Nucleus accumbens (tissue), 56 donors: ENCODE measurements around the gene MYO18B.

Source experiments
- DNase-seq, 56 donors: peaks; one replicate each; lab custom pipeline; 2025; lab: John Stamatoyannopoulos, UW

Gene MYO18B

DNA sequence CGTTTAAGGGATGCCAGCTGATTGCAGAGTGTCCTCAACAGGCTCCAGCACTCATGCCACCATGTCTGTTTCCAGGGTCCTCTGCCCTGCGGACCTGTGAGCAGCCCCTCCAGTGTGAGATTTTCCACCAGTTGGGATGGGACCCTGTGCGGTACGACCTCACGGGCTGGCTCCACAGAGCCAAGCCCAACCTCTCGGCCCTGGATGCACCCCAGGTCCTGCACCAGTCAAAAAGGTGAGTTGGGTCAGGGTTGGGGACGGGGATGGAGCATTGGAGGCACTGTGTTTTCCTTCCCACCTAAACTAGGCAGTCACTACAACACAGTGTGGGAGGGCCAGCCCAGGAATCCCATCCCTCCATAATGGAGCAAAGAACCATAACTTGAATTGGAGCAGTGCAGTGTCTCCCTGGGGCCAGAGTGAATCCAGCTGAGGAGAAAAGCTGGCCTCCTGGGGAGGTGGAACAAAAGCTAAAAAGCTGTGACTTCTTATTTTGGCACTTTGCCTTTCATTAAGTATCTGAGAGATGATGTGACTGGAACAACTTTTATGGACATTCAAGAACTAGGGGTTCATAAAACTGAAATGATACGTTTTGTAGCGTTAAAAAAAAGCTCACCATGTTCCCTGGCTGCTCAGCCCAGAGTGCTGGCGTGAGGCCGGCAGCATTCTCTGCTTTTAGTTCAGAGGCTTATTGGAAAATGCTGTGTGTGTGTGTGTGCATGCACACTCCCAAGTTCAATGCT lies 101.8 kb downstream of the MYO18B start:
- no peak for DNase-seq

DNA sequence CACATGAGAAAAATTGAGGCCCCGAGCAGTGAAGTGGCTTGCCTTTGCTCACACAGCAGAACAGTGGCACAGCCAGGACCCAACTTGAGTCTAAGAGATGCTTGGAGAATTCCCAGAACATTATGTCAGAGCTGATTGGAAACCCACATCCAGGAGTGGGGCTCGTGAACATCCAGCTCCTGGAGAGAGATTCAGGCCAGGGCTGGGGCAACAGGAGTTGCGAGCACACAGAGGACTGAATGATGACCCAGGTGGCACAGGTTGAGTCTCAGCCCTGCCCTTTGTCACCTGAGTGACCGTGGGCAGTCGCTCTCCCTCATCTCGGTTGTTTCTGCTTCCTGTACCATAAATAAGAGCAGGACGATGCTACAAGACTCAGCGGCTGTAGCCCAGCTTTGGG lies 102.6 kb downstream of the MYO18B start:
- no peak for DNase-seq

DNA sequence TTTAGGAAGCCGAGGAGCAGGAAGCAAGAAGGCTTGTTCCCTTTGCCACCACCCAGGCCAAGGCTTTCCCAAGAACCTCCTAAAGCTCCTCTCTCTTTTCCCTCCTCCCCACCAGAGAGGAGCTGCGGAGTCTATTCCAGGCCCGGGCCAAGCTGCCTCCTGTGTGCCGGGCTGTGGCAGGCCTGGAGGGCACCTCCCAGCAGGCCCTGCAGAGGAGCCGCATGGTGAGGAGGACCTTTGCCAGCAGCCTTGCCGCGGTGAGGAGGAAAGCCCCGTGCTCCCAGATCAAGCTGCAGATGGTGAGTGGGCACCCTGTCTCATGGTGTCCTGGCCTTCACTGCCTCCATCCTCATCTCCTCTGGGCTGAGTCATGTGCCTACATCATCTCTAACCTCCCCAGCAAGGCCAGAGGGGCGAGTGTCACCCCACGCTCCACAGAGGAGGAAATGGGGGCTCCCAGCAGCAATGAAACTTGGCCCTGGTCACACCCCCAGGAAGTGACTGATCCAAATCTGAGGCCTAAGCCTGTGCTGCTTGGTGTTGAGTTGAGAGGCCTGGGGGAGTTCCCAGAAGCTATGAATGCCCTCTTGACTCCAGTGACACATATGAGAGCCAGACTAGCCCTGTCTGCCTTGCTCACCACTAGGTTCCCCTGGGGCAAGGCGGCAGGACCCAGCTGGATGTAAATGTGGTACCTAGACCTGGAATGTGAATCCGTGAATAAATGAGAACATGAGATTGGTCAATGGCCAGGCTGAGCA lies 104.2 kb downstream of the MYO18B start:
- DNase-seq = no peak

DNA sequence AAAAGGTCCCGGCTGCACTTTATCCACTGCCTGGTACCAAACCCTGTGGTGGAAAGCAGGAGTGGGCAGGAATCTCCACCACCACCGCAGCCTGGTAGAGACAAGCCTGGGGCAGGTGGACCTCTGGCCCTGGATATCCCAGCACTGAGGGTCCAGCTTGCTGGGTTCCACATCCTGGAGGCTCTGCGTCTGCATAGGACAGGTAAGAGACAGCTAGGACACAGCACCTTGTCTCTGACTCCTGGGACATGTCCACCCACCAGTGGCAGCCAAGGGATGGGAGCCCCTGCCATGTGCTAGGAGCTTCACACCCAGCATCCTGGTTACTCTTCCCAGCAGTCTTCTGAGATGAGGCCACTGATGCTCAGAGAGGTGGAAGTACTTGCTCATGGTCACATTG lies 105.5 kb downstream of the MYO18B start:
- no peak for DNase-seq

DNA sequence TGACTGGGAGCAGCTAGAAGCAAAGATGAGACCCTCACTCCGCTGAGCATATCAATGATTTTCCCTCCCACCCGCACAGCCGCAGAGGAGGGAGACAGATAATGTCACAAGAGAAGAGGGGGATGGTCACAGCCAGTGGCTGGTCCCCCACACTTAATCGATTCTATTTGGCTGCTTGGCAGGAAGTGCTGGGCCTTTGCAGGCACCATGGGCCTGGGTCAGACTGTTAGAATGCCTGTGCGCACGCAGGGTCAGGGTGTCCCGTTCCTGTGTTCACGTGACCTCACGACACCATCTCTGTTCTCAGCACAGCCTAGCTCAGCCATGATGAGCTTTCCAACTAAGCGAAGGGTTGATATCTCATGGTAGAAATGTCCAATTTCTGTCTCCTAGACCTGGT lies 107.0 kb downstream of the MYO18B start:
- no peak for DNase-seq

DNA sequence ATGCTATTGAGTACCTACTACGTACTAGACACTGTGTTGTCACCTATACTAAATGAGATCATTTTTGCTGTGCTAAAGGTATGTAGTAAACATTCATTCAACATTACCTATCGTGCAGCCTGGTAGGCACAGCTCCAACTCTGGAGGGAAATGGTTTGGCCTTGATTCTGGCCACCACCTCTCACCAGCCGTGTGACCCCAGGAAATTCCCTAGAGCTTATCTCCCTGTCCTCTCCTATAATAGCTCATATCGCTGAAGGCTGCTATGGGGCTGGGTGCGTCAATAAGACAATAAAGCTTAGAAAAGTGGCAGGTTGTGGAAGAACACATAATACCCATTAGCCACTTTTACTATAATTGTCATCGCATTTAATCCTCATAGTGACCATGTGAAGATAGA lies 107.5 kb downstream of the MYO18B start:
- no peak for DNase-seq

DNA sequence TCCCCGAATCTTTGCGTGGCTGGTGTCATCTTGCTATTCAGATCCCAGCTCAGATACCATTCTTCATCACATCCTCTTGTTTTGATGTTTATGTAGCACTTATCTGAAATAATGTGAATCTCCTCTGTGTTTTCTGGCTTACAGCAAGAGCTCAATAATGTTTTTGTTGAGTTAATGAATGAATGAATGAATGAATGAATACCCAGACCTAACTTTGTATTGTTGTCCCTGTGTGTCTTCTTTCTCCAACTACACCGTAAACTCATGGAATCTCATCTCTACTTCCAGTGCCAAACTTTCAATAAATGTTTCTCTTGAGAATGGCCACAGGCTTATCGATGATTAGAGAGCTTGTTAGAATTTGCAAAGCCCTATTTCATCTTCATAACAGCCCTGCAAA lies 110.2 kb downstream of the MYO18B start:
- DNase-seq = no peak

DNA sequence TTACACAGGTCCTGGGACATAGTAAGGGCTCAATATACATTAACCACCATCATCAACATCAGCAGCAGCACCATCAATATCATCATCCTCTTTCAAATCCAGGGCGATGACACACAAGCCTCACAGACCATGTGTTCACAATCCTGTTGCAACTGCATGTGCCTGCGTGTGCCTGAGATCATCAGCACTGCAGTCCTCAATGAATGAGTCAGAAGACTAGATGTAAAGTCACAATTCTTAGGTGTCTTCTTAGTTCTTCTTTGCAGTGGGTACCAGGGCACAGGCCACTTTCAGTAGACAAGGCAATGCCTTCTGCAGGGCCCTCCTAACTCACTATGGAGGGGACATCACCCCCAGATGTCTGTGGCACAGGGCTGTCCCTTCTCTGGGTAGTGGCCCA lies 111.1 kb downstream of the MYO18B start:
- DNase-seq = no peak

DNA sequence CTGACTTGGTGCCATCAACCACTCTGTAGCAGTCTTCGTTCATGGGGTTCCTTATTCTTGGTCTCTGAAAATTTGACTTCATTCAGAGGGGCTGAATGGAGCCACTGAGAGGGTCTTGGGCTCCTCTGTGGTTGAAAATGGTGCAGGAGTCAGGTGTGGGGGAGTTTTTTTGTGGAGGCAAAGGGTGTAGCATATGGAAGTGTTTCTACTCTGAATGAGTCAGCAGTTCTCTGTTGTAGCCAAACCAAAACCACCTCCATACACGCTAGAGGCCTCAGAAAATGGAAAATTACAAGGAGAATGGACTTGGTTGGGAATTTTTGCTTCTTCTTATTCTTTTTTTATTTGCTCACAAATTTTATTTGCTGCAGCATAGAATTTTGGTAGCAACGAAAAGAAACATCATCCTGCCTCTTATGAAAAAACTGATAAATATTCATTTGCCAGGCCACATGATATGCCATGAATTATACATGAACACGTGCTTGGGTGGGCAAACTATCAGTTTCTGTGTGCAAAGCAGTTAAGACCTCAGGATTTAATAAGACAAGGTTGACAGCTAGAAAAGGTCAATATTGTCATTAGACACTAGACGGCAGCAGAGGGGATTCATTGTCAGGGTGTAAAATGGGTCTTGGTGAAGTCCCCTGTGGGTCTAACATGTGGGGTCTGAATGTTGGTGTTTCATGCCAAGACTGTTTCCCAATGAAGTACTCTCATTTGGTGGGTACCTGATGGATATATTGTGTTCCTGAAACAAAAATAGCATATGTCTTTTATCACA lies 111.7 kb downstream of the MYO18B start:
- no peak for DNase-seq

DNA sequence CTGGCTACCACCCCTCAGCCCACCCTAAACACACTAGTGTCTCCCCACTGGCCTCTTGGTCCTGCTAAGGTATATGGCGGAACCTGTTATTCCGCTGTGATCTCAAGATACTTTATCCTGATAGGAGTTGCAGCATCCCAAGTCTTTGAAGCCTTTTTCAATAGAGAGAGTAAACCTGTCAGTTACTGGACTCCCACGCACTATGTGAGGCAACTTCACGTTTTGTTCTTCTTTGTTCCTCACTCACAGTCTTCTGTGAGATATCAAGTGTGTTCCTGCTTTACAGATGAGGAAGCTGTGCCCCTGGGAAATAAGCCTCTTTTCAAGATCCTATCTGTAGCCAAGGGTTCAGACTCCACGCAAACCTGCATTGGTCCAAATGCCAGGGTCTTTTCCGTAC lies 127.8 kb downstream of the MYO18B start:
- DNase-seq = peak in 13 of 56 donors; percentile 2 to 53 (median 21)

DNA sequence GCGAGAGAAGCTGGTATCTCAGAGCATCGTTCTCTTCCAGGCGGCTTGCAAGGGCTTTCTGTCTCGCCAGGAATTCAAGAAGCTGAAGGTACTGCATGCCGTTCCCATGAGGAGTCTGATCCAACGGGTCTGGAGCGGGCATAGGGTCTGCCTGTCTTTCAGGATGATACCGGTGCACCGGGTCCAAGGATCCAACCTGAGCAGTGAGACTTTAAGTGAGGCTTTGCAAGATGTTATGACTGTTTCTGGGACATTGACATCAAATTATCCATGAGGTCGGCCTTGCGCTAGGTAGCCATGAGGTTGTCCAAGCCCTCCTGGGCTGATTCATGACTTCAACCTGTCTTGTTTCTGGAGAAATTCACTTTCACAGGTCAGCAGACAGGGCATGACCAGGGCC lies 132.3 kb downstream of the MYO18B start:
- no peak for DNase-seq

DNA sequence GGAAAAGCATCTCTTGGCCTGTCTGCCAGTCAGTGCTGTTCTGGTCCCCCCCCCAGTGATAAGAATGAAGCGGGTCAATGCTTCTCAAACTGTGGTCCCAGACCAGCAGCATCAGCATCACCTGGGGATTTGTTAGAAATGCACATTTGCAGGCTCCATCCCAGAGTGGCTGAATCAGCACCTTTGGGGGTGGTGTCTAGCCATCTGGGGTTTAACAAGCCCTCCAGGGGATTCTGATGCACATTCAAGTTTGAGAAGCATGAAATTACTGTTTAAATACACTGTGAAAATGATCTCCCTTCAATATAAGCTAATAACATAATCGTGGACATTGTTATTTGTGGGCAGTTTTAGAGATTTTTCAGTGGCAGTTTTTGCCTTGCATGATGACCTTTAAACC lies 133.5 kb downstream of the MYO18B start:
- DNase-seq = no peak

DNA sequence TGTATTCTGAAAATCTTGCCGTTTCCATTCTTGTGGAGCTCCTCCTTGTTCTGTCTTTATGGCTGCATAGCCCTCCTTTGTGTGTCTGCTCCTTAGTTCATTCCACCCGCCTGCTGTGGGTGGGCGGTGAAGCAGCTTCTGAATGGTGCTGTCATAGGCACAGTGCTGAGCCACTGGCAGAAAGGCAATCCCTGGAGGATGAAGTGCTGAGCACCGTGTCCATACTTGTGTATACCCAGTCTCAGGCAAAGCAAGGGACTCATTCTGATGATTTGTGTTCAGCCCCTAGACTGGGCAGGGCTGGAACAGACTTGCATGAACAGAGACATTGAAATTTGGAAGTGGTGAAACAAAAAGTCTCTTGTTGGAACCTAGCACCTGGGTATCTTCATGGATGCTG lies 134.9 kb downstream of the MYO18B start:
- DNase-seq = peak in 25 of 56 donors; percentile 1 to 65 (median 28)

DNA sequence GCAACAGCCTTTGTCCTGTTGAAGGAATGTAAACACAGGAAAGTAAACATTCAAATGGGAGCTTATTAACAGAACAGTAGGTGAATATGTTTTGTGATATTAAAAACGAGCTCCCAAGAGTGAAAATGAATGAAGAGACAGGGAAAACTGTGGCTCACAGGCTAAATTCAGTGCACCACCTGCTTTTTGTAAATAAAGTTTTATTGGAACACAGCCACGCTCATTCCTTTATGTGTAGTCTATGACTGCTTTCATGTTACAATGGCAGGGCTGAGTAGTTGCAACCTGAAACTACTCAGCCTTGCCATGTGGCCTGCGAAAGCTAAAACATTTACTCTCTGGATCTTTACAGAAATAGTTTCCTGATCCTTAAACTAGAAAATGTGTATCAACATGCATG lies 136.9 kb downstream of the MYO18B start:
- no peak for DNase-seq

DNA sequence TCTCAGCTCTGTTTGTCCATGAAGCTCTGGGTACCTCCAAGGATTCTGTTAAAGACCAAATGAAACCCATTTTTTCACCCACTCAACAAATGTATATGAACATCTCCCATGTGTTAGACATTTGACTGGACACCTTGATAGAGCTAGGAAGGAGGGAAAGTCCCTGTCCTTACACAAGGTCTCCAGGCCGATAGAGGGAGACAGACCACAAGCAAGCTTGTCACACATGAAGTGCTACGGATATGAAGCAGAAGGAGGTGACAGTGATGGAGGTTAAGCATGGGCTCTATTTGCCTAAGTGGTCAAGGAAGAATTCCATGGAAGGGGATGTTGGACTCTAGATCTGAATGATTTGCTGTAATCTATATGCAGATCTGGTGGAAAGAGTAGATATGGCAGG lies 138.5 kb downstream of the MYO18B start:
- DNase-seq = no peak

DNA sequence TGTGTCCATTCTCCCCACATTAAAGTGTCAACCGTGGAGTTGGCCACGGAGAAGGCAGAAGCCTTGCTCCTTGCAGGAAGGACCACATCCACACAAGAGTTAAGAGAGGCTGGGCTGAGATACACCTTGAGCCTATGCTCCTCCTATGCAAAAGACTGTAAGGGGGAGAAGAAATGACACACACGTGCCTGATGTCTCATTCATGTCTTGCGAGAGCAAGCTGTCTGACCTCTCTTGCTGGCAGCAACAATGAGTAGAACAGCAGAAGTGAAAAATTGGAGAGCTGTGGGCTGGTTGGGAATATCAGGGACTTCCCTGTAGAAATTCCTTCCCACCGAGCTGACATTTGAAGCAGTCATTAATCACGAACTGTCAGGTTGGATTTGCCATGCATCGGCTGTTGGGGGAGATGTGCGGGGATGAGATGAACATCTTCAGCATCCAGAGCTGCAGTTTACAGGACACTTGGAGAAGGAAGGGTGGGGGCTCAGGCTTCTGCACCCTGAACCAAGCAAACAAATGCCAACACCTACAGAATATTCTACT lies 139.3 kb downstream of the MYO18B start:
- no peak for DNase-seq

DNA sequence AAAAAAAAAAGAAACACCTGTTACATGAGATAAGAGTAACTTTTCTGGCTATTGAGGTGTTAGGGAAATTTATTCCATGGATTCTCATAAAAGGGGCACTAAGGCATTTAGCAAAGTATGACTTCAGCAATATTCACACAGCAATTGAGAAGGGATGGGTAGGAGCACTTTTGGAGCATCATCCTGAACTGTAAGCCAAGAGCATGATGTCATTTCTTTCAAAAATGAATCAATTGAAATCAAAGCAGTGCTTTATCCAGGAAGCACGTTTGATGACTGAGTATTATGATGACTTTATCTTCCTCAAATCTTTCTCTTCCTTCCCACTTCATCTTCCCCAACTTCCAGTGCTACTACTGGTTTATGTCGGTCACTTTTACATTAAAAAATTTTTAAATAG lies 140.4 kb downstream of the MYO18B start:
- DNase-seq = no peak

DNA sequence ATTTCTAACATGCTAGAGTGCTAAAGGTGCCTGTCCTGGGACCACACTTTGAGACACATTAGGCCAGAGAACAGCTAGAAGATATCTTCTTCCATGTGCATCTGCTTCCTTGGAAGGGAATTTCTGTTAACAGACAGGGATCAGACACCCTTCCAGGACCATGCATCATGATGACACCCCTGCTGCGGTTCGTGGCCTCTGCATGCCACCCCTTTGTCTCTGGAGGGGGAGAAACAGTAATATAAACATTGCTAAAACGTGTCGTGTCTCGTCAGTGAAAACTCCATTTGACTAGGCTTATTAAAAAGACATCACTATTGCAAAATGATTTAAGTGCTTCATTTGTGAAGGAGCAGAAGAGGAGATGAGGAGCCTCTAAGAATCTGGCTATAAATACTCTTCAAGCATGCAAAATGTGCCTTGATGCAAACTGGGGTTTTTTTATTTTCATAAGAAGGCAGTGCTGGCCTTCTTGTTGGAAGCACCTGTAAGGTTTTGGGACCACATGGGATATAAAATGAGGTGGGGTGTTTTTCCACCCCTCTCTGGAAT lies 141.6 kb downstream of the MYO18B start:
- no peak for DNase-seq

DNA sequence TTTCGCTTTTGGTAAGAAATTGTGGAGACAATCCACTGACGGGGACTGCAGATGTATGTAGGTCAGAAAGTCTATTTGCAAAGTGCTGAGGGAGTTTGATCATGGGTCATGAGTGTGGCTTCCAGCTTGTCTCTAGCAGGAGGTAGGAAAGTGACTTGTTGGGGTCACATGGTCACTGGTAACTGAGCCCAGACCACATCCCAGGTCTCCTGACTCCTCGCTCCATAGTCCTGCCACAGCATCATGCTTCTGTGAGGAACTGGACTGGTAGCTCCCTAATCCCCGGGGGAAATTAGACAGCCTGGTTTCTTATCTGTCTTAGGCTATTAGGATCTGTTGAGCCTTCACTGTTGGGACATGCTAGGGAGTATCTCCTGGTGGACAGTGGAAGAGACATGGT lies 142.1 kb downstream of the MYO18B start:
- no peak for DNase-seq

DNA sequence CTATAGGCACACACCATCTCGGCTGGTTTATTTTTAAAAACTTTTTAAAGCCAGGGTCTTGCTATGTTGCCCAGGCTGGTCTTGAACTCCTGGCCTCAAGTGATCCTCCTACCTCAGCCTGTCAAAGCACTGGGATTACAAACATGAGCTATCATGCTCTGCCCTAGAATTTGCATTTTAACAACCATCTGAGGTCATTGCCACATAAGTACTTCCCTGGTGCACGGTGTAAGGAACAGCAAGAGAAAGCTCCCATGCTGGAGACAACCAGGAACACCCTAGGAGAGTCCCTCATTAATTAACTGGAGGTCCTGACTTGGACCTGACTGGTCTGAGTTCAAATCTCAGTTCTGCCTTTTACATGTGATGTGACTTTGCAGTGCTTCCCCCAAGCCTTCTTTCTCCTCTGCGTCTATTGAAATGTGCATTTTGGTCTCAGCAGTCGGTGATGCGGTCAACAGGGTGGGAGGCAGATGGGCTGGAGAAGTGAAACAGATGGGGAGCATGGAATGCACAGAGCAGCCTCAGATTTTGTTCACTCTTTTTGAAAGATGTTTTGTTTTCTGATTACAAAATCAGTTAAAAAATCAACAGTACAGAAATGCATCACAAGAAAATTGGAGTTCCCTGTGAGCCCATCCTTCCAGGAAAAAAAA lies 146.5 kb downstream of the MYO18B start:
- DNase-seq = no peak
